ENCODE measurements around the gene MRPL28.

Gene MRPL28

GRCh38 chr16:404971-405486 lies 34.7 kb upstream of the MRPL28 start:
- TF ChIP-seq CTCF (IDR thresholded peaks at IDR 0.05; ENCODE audit: borderline replicate concordance, insufficient read depth, low read depth, low read length), result no peak
- H3K4me3 ChIP-seq (ENCODE audit: low read depth, low read length), result no peak overlapping the region

GRCh38 chr16:401468-402348 lies 31.4 kb upstream of the MRPL28 start, which contains the start of gene DECR2:
Gene DECR2 (plus strand): TSS chr16:401885. CDS start chr16:401964, 79 bp downstream.
- peak; percentile 68 for TF ChIP-seq CTCF (IDR thresholded peaks at IDR 0.05; ENCODE audit: borderline replicate concordance, insufficient read depth, low read depth, low read length)

GRCh38 chr16:400061-400591 lies 29.8 kb upstream of the MRPL28 start:
- TF ChIP-seq CTCF (IDR thresholded peaks at IDR 0.05; ENCODE audit: borderline replicate concordance, insufficient read depth, low read depth, low read length), result no peak
- H3K4me3 ChIP-seq (ENCODE audit: low read depth, low read length), result peak overlapping the region; percentile 98

More at GRCh38 chr16:401468-402348, 31.4 kb upstream of the MRPL28 start, which contains the start of gene DECR2:
- peak within 1 kb of the TSS; percentile 98 for H3K4me3 ChIP-seq (ENCODE audit: low read depth, low read length)

- H3K4me3 ChIP-seq (ENCODE audit: low read depth, low read length), result no peak overlapping the region
These were observed 29.1 kb upstream of the MRPL28 start for GRCh38 chr16:399340-400019.

GRCh38 chr16:398561-399339 lies 28.4 kb upstream of the MRPL28 start:
- H3K4me3 ChIP-seq (ENCODE audit: low read depth, low read length), result no peak overlapping the region
- no peak for TF ChIP-seq CTCF (IDR thresholded peaks at IDR 0.05; ENCODE audit: borderline replicate concordance, insufficient read depth, low read depth, low read length)

More at GRCh38 chr16:399340-400019, 29.1 kb upstream of the MRPL28 start:
- TF ChIP-seq CTCF (IDR thresholded peaks at IDR 0.05; ENCODE audit: borderline replicate concordance, insufficient read depth, low read depth, low read length), result no peak

GRCh38 chr16:397736-398332 lies 27.5 kb upstream of the MRPL28 start:
- peak; percentile 40; the same call in 1 of the 2 replicates for TF ChIP-seq CTCF (IDR thresholded peaks at IDR 0.05; ENCODE audit: borderline replicate concordance, insufficient read depth, low read depth, low read length)
- peak overlapping the region; percentile 16 for H3K4me3 ChIP-seq (ENCODE audit: low read depth, low read length)

Data from GM12875 (cell line).